GM19025 (cell line): ENCODE data around the gene VPS39.

Experiments
- ATAC-seq: cut with Tn5 transposase; IDR thresholded peaks from one replicate; pipeline ENCODE4 v1.9.1; 2021; ENCODE audit warnings: mild to moderate bottlenecking, low read depth, moderate library complexity; ENCODE audit not compliant: unreplicated experiment

VPS39 gene

GRCh38 chr15:42147431-42147735, 60.7 kb downstream of the VPS39 start:
- no peak for ATAC-seq

- ATAC-seq = no peak
Observed at GRCh38 chr15:42146551-42147430, 61.3 kb downstream of the VPS39 start.

- no peak for ATAC-seq
Observed at GRCh38 chr15:42145546-42146455, 62.3 kb downstream of the VPS39 start.

- no peak for ATAC-seq
Observed at GRCh38 chr15:42144841-42145375, 63.2 kb downstream of the VPS39 start.

- ATAC-seq = no peak
Observed at GRCh38 chr15:42143866-42144625, 64.1 kb downstream of the VPS39 start.

GRCh38 chr15:42143356-42143755, 64.7 kb downstream of the VPS39 start:
- no peak for ATAC-seq

- ATAC-seq = no peak
Observed at GRCh38 chr15:42141795-42142667, 66.1 kb downstream of the VPS39 start.

GRCh38 chr15:42141246-42141645, 66.9 kb downstream of the VPS39 start:
- no peak for ATAC-seq

GRCh38 chr15:42140383-42141070, 67.6 kb downstream of the VPS39 start:
- ATAC-seq = no peak

GRCh38 chr15:42139596-42139995, 68.5 kb downstream of the VPS39 start:
- no peak for ATAC-seq

- no peak for ATAC-seq
Observed at GRCh38 chr15:42138968-42139386, 69.1 kb downstream of the VPS39 start.

- no peak for ATAC-seq
Observed at GRCh38 chr15:42138411-42138810, 69.7 kb downstream of the VPS39 start.

- no peak for ATAC-seq
Observed at GRCh38 chr15:42137461-42138261, 70.4 kb downstream of the VPS39 start.

- no peak for ATAC-seq
Observed at GRCh38 chr15:42136513-42136912, 71.6 kb downstream of the VPS39 start.

- ATAC-seq = no peak
Observed at GRCh38 chr15:42135351-42135750, 72.8 kb downstream of the VPS39 start.

- no peak for ATAC-seq
Observed at GRCh38 chr15:42134617-42135245, 73.4 kb downstream of the VPS39 start.

- no peak for ATAC-seq
Observed at GRCh38 chr15:42133886-42134502, 74.1 kb downstream of the VPS39 start.
